Peyer's patch (tissue), 4 donors: ENCODE data around the gene VAMP4. TPM values are rescaled to one million over a fixed set of nuclear protein-coding genes. Genes with fewer than 3 reads are reported as not detected.

Source experiments
- DNase-seq, 3 donors: peaks; one replicate each; pipeline ENCODE4 v3.0.0-alpha.2; 2017 to 2019
- H3K27ac ChIP-seq, 4 donors: fragments of 200-600 bp; sonication (generic); one replicate each; pipeline ENCODE4 v1.5.1; 2016 to 2019
- H3K27me3 ChIP-seq, 2 donors: fragments of 200-600 bp; sonication (generic); one replicate each; pipeline ENCODE4 v1.5.1; 2019
- H3K36me3 ChIP-seq, 3 donors: fragments of 200-600 bp; sonication (generic); one replicate each; pipeline ENCODE4 v1.5.1; 2016 to 2019
- H3K4me1 ChIP-seq, 4 donors: fragments of 200-600 bp; sonication (generic); one replicate each; pipeline ENCODE4 v1.5.1; 2016 to 2019
- H3K4me3 ChIP-seq, 4 donors: fragments of 200-600 bp; sonication (generic); 1 replicate in 3 of 4; 2 replicates in 1 of 4; pipeline ENCODE4 v1.5.1; 2016 to 2019; ENCODE audit warnings: mild to moderate bottlenecking in 1 of 4
- H3K9me3 ChIP-seq, 4 donors: fragments of 200-600 bp; sonication (generic); one replicate each; pipeline ENCODE4 v1.5.1; 2016 to 2019; ENCODE audit warnings: mild to moderate bottlenecking in 1 of 4
- POLR2A ChIP-seq, 2 donors: fragments of 450-650 bp; IDR thresholded peaks; one replicate each; pipeline ENCODE4 v1.5.1; 2017; ENCODE audit warnings: antibody characterized with exemption in 2 of 2, mild to moderate bottlenecking in 2 of 2, moderate library complexity in 2 of 2
- small RNA-seq, 2 donors: library from RNA; depleted of rRNA; stranded (forward); fragments of <200 nt; gene quantifications; one replicate each; pipeline ENCODE3, GENCODE V24; 2016
- total RNA-seq, 4 donors: library from RNA; depleted of rRNA; stranded (reverse); fragments of >200 nt; gene quantifications; one replicate each; pipeline ENCODE4 v1.1.0, GENCODE V29; 2016
- TF ChIP-seq, protein P1 (sequence below), 6 experiments: fragments of 450-650 bp in 4 of 6; fragments of 200-600 bp in 2 of 6; sonication (generic) in 1 of 6; IDR thresholded peaks; one replicate each; pipeline ENCODE4 v1.5.1; 2017 to 2019; ENCODE audit warnings: antibody characterized with exemption in 6 of 6, mild to moderate bottlenecking in 3 of 6, moderate library complexity in 1 of 6

VAMP4 gene
- total RNA-seq, 4 donors from 2014 or later, result 8.0 to 12.1 (median 10.3) TPM

DNA sequence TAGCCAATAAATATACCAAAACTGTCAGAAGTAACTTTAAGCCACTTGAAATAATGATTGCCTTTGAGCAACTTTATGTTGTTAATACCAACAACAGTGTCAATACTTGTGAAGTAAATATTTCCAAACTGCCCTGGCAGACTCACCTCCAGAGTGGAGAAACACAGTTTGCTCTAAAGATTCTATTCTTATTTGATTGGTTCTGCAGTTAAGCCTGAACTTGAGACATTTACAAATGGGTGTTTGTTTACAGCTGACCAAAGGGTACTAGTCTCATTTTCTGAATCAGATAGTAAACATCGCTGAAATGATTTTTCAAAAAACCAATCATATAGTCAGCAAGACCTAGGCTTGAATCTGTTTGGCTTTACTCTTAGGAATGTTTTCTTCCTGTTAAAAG lies 88.1 kb downstream of the VAMP4 start:
- no peaks in the 10 kb centered on the region for H3K36me3 ChIP-seq

DNA sequence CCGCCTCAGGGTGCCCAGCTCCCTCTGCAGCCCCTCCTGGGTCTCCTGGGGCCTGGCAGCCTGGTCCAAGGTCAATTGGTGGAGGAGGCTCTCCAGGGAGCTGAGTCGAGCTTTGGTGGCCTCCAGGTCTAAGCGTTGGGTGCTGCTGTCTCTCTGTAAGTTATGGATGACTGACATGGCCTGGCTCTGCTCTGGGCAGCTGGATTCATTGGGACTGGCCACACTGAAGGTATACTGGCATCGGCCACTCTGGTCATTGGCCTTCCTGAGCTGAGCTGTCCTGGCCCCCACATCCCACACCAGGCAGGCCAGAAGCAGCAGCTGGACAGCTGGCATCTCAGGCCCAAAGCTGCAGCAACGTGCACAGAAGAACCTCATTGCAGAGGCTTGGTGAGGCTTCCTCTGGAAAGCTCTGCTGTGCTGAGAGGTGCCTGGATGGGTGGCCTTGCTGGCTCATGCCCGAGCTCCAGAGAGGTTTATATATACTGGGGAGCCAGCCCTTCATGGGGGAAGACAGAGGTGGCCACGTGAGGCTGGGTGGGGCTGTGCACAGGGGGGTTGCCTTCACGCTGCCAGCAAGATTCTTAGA lies 89.5 kb downstream of the VAMP4 start, which contains the start of gene MYOC:
TSS of gene MYOC (minus strand) at position 455 of the 589 bp plus-strand sequence. CDS start at position 378, 77 bp downstream.
- H3K9me3 ChIP-seq, result no peaks in the 10 kb centered on the region
- no peaks in the 10 kb centered on the region for H3K27me3 ChIP-seq
- no peak for DNase-seq
- H3K27ac ChIP-seq, result no peak within 1 kb of the TSS
- peaks cover 0 to 23% (median 0%) of the 10 kb centered on the region in 4 donors for H3K4me1 ChIP-seq
- H3K36me3 ChIP-seq, result no peaks in the 10 kb centered on the region
- H3K4me3 ChIP-seq, result no peak within 1 kb of the TSS
- TF ChIP-seq POLR2A (IDR thresholded peaks at IDR 0.05), result no peak
- TF ChIP-seq, protein P1, sequence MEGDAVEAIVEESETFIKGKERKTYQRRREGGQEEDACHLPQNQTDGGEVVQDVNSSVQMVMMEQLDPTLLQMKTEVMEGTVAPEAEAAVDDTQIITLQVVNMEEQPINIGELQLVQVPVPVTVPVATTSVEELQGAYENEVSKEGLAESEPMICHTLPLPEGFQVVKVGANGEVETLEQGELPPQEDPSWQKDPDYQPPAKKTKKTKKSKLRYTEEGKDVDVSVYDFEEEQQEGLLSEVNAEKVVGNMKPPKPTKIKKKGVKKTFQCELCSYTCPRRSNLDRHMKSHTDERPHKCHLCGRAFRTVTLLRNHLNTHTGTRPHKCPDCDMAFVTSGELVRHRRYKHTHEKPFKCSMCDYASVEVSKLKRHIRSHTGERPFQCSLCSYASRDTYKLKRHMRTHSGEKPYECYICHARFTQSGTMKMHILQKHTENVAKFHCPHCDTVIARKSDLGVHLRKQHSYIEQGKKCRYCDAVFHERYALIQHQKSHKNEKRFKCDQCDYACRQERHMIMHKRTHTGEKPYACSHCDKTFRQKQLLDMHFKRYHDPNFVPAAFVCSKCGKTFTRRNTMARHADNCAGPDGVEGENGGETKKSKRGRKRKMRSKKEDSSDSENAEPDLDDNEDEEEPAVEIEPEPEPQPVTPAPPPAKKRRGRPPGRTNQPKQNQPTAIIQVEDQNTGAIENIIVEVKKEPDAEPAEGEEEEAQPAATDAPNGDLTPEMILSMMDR (IDR thresholded peaks at IDR 0.05), result no peak

More for the DNA sequence above, 88.1 kb downstream of the VAMP4 start:
- DNase-seq, result no peak
- Histone ChIP-seq H3K4me1 (peaks cover 0 to 23% (median 0%) of the 10 kb centered on the region in 4 donors), H3K4me3 (no peak overlapping the region), H3K27ac (peak overlapping the region in 2 of 4 donors; percentile 43 to 59), H3K9me3 (no peaks in the 10 kb centered on the region), H3K27me3 (no peaks in the 10 kb centered on the region)
- TF ChIP-seq, protein P1 (IDR thresholded peaks at IDR 0.05), result no peak
- no peak for TF ChIP-seq POLR2A (IDR thresholded peaks at IDR 0.05)

Small RNAs within 50 kb of the gene (small RNA-seq; reads per million reads assigned to genes)
- gene RF00601, result 0 reads per million in 2 donors

Other genes starting within 250 kb of the VAMP4 start
- gene MYOCOS, start 119.8 kb downstream of the VAMP4 start, total RNA-seq, result not detected
- gene MYOC, start 89.4 kb downstream of the VAMP4 start, total RNA-seq, result 1 to 10 TPM in 3 of 4 donors, not detected in 1; 1.2 to 3.3 (median 1.5) TPM
- 10 to 100 TPM; 19.2 to 38.0 (median 28.3) TPM for gene METTL13, start 39.6 kb upstream of the VAMP4 start, total RNA-seq
- 10 to 100 TPM in 1 of 4 donors, 1 to 10 TPM in 3; 1.4 to 11.6 (median 2.0) TPM for gene DNM3, start 99.4 kb upstream of the VAMP4 start, total RNA-seq